ENCODE measurements around the gene CTXND2.
A peak's percentile ranks its signal among the peaks of the same experiment; 100 is the strongest.
"Not testable (repeated sequence)": the region's sequence is repeated elsewhere in the genome, so short reads cannot be mapped to it uniquely, and the experiment has no call there.

Gene CTXND2

DNA sequence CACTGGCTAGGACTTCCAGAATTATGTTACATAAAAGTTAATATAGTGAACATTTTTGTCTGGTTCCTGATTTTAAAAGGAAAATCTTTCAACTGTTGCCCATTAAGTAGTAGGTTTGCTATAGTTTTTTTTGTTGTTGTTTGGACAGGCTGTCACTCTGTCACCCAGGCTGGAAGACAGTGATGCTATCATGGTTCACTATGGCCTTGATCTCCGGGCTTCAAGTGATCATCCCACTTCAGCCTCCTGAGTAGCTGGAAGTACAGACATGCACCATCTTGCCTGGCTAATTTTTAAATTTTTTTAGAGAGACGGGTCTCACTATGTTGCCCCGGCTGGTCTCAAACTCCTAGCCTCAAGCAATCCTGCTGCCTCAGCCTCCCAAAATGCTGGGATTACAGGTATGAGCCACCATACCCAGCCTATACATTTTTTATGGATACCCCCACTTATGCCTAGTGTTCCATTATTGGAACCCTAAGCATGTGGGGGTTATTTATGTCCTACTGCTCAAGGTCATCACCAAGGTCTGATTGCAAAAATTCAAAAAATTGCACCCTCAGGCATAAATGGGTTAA lies 6.5 kb downstream of the CTXND2 start:
- no peak for DNase-seq

DNA sequence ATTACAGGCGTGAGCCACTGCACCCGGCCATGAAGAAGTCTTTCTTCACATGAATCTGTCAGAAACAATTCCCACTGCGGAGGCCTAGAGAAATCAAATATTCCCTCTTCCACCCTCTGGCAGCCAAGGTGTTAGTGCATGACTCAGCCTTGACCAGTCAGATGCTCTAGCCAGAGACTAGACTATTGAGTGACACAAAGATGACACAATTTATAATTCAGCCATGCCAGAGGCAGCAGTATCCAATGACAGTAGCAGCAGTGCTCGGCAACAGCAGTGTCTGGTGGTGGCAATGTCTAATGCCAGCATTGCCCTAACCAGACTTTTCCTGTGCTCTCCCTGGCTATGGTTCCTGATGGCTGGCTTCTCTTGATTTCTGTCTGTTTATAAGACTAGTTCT lies 8.7 kb downstream of the CTXND2 start:
- no peak for DNase-seq

DNA sequence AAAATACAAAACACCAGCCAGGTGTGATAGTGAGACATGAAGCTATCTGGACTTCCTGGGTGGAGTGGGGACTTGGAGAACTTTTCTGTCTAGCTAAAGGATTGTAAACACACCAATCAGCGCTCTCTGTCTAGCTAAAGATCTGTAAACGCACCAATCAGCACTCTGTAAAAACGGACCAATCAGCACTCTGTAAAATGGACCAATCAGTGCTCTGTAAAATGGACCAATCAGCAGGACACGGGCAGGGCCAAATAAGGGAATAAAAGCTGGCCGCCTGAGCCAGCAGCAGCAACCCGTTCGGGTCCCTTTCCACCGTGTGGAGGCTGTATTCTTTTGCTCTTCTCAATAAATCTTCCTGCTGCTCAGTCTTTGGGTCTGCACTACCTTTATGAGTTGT lies 12.9 kb downstream of the CTXND2 start:
- not testable (repeated sequence) for DNase-seq

DNA sequence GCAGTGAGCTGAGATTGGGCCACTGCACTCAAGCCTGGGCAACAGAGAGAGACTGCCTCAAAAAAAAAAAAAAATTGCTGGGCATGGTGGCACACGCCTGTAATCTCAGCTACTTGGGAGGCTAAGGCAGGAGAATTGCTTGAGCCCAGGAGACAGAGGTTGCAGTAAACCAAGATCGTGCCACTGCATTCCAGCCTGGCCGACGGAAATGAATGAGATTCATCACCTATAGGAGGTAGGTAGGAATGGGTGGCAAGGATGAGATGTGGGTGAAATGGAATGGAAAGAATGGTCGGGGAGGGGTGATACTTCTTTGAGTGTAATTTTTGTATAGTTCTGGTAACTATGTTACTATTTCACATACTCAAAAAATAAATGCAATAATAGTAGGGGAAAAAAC lies 15.4 kb downstream of the CTXND2 start:
- no peak for DNase-seq

DNA sequence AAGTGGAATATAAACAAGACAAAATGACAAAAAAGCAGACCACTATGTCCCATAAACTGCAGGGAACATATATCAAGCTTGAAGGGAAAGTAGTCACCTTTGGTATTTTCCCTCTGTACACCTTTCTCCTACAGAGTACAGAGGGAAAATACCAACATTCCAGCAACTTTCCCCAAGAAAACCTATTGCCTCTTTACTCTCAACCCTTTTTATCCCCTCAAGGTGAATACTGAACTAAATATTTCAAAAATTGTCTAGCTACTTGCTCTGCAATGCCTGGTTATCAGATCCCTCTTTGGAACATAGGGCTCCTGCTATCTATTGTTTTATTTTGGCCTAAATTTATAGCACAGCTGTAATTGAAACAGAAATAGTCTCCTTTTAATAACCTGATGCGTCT lies 15.8 kb downstream of the CTXND2 start:
- no peak for DNase-seq

DNA sequence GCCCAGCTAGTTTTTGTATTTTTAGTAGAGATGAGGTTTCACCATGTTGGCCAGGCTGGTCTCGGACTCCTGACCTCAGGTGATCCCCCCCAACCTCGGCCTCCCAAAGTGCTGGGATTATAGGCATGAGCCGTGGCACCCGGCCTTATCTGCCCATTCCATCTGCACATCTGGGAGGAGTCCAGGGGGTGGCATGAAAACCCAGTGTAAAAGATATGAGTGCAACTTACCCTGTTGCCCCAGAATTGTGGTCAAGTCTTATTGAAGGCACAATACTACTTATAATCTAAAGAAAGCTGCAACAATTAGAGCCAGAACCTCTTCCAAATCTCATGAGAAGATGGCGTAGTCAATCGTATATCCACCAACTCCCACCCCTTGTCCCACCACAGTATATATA lies 18.4 kb downstream of the CTXND2 start:
- no peak for DNase-seq

DNA sequence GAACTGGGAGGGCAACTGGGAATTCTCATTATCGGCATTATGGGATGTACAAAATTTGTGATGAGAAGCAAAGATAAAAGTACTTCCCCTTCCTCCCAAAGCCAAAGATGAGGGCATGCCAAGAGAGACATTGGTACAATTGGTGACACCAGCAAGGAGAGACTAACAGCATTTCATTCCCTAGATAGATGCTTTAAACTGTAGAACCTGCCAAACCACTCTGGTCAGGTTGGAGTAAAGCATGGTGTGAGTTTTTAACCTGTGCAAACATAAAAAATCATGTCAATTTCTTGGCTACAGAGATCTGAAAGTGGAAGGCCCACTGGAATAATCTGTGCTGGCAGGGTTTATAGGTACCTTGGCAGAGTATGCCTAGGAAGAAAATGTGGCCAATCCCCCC lies 19.4 kb downstream of the CTXND2 start:
- DNase-seq = no peak

DNA sequence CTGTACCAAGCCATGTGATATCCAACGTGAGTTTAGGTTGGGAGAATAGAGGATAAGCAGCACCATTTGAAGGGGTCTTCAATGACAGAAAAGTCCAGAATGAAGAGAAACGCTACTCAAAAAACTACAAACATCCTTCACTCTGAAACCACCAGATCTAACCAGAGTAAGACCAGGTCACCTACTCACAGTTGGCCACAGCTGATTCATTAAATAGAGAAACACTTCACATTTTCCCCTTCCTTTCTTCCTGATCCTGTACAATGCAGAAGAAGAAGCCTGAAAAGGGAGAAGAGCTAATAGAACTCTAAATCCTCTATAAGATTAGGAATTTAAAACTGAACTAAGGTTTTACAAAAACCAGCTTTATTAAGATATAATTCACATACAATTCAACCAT lies 19.9 kb downstream of the CTXND2 start:
- DNase-seq = no peak

DNA sequence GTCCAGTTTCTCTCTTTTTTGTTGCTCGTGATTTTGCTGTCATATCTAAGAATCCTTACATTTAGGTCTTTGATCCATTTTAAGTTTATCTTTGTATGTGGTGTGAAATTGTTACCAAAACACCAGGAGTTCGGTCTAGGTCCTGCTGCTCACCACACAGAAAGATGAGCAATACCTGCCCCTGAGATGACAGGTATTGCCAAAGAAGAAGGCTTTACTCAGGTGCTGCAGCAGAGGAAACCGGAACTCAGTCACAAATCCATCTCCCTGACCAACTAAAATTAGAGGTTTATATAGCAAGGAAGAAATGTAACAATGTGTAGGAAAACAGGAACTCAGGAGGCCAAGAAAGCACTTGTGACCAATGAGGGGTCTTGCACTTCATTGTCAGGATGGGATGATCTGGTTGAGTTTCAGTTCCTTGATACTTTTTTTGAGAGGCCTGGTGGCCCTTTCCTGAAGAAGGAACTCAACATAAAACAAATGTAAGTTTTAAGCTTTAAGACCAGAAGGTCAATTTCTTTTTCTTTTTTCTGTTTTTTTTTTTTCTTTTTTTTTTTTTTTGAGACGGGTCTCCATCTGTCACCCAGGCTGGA lies 22.7 kb downstream of the CTXND2 start:
- no peak for DNase-seq

DNA sequence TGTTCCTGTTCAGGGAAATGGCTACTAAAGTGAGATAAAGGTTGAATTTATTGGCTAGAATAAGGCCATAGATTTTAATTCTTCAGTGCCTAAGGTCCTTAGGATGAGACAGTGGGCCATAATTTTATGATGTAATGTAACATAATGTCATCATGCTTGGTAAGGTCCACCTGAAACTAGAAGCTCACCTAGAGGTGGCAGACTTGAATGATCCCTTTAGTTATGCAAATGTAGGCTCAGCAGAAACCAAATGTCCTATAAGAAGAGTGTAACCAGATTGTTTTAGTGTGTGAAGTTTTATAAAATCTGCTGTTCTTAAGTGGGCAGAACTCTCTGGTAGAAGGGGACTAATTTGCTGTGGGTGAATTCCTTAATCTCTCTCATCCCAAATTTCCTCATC lies 25.7 kb downstream of the CTXND2 start:
- DNase-seq = no peak

DNA sequence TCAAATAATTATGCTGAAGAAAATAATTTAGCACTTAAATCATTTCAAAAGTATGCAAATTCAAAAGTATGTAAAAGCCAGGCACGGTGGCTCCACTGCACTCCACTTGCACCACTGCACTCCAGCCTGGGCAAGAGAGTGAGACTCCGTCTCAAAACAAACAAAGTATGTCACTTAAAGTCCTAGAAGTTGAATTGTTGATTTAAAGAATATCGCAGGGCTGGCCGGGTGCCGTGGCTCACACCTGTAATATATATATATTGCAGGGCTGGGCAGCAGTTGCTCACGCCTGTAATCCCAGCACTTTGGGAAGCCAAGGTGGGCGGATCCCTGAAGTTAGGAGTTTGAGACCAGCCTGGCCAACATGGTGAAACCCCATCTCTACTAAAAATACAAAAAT lies 30.5 kb downstream of the CTXND2 start:
- no peak for DNase-seq

DNA sequence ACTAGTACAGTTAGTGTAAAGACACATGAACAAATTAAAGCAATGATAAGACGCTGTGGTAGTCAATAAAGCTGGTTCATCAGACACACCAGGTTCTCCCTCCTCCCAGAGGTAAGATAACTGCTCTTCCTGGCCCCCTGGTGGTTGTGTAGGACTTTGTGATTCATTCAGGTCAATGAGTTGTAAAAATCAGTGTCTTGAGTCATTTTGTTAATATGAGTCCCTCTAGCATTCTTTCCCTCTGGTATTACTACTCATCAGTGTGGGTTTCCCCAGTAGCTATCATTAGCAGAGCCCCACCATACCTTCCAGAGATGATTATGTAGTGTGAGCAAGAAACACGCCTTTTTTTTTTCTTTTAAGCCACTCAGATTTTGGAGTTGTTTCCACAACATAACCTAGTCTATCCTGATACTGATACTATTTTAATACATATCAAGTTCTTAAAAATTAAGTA lies 35.6 kb downstream of the CTXND2 start:
- DNase-seq = peak; percentile 66 to 85

DNA sequence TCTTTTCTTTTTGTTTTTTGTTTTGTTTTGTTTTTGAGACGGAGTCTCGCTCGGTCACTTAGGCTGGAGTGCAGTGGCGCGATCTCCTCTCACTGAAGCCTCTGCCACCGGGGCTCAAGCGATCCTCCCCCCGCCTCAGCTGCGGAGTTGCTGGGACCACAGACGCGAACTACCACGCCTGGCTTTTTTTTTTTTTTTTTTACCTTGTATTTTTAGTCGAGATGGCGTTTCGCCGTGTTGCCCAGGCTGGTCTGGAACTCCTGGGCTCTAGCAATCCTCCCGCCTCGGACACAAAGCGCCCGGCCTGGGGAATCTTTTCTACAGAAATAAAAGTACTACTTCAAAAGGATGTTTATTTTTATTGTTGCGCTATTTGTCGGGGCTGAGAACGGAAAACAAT lies 38.1 kb downstream of the CTXND2 start:
- DNase-seq = no peak

DNA sequence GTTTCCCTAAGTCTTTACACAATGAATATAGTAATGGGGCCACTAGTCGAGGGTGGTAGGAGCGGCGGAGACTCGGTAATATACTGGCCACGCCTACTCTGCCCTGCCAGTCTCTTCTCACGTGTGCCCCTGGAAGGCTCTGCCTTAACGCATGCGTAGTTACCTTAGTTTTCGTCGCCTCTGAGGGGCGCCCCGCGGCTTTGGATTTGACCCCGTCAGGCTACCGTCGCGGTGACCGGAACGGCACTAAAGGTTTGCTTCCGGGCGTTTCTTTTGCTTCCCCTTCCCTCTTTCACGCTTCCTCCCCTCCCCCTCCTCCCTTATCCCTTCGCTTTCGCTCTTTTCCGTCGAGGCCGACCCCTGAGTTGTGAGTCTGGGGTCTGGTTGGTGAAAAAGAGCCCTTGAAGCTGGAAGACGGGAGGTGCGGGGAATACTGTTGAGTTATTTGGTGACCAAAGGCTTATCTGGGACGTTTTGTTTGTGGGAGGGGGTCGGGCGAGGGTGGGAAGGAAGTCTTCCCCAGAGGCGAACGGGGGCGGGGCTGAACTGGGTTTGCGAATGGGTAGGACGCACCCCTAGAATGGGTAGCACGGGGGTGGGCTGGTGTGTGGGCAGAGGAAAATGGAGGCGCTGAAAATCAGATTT lies 39.3 kb downstream of the CTXND2 start, which contains the start of gene SETDB1:
Gene SETDB1, plus strand, starts transcription at position 267 of the 645 bp plus-strand sequence. CDS start 1,352 bp downstream, outside the sequence.
- DNase-seq = peak; percentile 99

DNA sequence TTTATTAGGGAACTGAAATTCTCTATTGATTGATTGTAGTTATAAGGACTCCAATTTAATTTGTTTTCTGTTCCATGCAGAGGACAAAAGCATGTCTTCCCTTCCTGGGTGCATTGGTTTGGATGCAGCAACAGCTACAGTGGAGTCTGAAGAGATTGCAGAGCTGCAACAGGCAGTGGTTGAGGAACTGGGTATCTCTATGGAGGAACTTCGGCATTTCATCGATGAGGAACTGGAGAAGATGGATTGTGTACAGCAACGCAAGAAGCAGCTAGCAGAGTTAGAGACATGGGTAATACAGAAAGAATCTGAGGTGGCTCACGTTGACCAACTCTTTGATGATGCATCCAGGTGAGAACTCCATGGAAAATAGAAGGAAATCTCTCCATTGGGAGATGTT lies 40.7 kb downstream of the CTXND2 start:
- DNase-seq = no peak

DNA sequence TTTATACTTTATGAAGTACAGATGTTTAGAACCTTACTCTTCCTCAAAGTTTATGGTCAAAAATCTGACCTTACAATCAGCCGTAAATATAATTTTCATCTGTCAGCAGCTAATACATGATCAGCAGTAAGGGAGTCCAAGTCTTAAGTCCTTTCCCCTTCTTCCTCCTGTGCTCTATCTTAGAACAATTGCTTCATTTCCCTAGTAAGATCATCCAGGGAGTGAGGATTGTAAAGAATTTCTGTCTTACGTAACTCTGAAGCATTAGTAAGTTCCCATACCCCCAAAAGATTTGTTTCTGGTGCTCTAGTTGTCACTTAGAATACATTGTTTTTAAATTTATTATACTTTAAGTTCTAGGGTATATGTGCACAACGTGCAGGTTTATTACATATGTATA lies 41.4 kb downstream of the CTXND2 start:
- no peak for DNase-seq

DNA sequence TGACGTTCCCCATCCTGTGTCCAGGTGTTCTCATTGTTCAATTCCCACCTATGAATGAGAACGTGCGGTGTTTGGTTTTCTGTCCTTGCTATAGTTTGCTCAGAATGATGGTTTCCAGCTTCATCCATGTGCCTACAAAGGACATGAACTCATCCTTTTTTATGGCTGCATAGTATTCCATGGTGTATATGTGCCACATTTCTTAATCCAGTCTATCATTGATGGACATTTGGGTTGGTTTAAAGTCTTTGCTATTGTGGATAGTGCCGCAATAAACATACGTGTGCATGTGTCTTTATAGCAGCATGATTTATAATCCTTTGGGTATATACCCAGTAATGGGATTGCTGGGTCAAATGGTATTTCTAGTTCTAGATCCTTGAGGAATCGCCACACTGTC lies 41.8 kb downstream of the CTXND2 start:
- DNase-seq = not testable (repeated sequence)

DNA sequence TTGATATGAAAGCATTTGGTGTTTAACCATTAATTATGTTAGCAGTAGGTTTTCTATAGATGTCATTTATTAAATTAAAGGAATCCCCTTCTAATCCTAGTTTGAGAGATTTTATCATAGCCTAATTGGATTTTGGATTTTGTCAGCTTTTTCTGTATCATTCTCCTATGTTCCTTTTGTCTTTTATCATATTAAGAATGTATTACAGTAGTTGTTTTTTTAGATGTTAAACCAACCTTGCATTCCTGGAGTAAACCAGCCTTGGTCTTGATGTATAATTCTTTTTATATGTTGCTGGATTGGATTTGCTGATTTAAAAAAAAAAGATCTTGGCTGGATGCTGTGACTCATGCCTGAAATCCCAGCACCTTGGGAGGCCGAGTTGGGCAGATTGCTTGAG lies 44.8 kb downstream of the CTXND2 start:
- no peak for DNase-seq

DNA sequence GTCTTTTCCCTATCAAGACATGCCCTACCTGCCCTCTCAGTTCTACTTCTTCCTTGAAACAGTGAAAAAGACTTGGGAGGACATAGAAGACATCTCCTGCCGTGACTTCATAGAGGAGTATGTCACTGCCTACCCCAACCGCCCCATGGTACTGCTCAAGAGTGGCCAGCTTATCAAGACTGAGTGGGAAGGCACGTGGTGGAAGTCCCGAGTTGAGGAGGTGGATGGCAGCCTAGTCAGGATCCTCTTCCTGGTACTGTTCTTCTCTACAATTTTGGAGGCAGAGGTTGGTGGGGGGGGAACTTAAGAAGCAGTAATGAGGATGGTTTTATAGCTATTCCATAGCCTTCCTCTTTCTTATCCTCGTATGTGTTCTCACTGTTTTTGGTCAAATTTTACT lies 57.9 kb downstream of the CTXND2 start:
- no peak for DNase-seq

DNA sequence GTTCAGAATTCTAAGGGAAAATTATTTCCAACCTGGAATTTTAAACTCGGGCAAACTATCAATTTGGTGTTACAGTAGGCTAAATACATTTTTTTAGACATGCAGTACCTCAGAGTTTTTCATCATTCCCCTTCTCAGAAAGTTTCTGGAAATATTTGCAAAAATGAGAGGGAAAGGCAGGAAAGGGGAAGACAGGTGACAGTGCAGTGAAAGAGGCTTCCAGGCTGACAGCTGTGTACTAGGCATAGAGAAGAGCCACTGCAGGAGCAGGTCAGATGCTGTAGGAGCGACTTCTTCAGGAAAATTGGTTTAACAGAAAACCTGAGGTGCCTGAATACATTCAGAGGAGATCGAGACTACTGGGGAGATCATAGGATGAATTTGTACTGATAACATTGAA lies 67.8 kb downstream of the CTXND2 start:
- DNase-seq = no peak

DNA sequence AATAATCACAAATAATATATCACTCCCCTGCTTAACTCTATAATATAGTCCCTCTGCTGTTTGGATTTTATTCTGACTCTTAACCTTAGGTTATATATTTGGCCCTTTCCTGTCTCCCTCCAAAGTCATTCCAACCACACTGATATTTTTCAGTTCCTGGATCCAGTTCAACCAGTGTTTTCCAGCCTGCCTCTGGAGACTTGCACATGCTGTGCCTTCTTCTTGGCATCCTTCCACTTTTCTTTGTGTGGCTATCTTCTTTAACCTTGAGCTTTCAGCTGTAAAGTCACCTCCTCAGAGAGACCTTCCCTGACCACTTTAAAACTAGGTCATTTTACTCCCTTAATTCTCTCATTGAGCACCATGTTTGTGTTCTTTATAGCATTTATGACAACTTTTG lies 68.3 kb downstream of the CTXND2 start:
- no peak for DNase-seq

DNA sequence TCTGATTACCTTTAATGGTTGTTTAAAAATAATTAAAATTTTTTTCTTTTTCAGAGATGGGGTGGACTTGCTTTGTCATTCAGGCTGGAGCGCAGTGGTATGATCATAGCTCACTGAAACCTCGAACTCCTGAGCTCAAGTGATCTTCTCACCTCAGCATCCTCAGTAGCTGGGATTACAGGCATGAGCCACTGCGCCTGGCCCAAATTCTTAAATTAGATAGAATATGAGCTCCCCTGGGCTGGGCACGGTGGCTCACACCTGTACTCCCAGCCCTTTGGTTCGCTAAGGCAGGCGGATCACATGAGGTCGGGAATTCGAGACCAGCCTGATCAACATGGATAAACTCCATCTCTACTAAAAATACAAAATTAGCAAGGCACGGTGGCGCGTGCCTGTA lies 70.7 kb downstream of the CTXND2 start:
- DNase-seq = no peak

DNA sequence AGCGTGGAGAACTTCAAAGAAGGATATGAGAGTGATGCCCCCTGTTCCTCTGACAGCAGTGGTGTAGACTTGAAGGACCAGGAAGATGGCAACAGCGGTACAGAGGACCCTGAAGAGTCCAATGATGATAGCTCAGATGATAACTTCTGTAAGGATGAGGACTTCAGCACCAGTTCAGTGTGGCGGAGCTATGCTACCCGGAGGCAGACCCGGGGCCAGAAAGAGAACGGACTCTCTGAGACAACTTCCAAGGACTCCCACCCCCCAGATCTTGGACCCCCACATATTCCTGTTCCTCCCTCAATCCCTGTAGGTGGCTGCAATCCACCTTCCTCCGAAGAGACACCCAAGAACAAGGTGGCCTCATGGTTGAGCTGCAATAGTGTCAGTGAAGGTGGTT lies 73.7 kb downstream of the CTXND2 start:
- DNase-seq = no peak

DNA sequence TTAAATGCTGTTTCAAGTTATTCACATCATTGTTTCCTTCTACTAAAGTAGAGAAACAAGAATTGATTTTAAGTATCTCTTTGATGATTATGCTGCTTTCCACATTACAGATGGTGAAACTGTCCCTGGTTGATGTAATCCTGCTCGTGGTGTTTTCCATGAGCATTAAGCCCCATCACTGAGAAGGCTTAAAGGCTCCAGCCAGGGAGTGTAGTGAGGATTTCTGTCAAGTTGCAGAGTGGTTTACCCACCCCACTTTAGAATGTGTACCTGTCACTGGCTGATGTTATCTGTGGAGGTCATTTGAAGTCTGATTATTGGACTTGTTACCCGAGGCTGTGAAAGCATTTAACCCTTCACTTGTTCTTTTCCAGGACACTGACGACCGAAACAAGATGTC lies 74.8 kb downstream of the CTXND2 start:
- DNase-seq = no peak

Measured in NCI-H2081 (cell line).